HepG2 (cell line): Measurements from ENCODE around the gene TPGS1. TPM values are rescaled to one million over a fixed set of nuclear protein-coding genes. Genes with fewer than 3 reads are reported as not detected.
A peak's percentile ranks its signal among the peaks of the same experiment; 100 is the strongest.

Experiments
- ADNP ChIP-seq: sonication (generic); formaldehyde crosslinking; IDR thresholded peaks from 2 replicates; pipeline ENCODE4 v1.4.0; 2020; ENCODE audit warnings: missing genetic modification reagents
- ASH2L ChIP-seq: fragments of 300-600, 200-600 bp; sonication (generic); IDR thresholded peaks from 2 replicates; pipeline ENCODE4 v1.7.0; 2017; ENCODE audit warnings: low read depth, mild to moderate bottlenecking, moderate library complexity, mixed read lengths, low read length; ENCODE audit not compliant: insufficient read length
- DPF2 ChIP-seq: sonication (generic); formaldehyde crosslinking; IDR thresholded peaks from 2 replicates; pipeline ENCODE4 v1.4.0; 2020; ENCODE audit warnings: mild to moderate bottlenecking, low read depth, missing genetic modification reagents, borderline replicate concordance
- ELF3 ChIP-seq: IDR thresholded peaks from 2 replicates; pipeline ENCODE4 v1.6.1; 2016; ENCODE audit warnings: missing genetic modification reagents, missing compliant biosample characterization
- ETV6 ChIP-seq: sonication (generic); formaldehyde crosslinking; conservative IDR thresholded peaks from 2 replicates; pipeline ENCODE4 v1.4.0; 2020; ENCODE audit warnings: missing genetic modification reagents
- FOXA3 ChIP-seq: IDR thresholded peaks from 2 replicates; pipeline ENCODE4 v1.6.1; 2016; ENCODE audit warnings: missing genetic modification reagents, missing compliant biosample characterization
- GATA4 ChIP-seq: sonication (generic); IDR thresholded peaks from 2 replicates; pipeline ENCODE4 v1.6.1; 2016; ENCODE audit warnings: antibody characterized with exemption, low read depth, borderline replicate concordance
- KAT8 ChIP-seq: IDR thresholded peaks from 2 replicates; pipeline ENCODE4 v1.6.1; 2016; ENCODE audit warnings: missing genetic modification reagents, missing compliant biosample characterization
- MATR3 ChIP-seq: sonication (generic); formaldehyde crosslinking; IDR thresholded peaks from 2 replicates; pipeline ENCODE4 v1.4.0; 2020; ENCODE audit warnings: missing genetic modification reagents
- MYNN ChIP-seq: sonication (generic); formaldehyde crosslinking; IDR thresholded peaks from 2 replicates; pipeline ENCODE4 v1.4.0; 2020; ENCODE audit warnings: mild to moderate bottlenecking, low read depth, missing genetic modification reagents
- NR2F2 ChIP-seq: IDR thresholded peaks from 2 replicates; pipeline ENCODE4 v1.6.1; 2012; ENCODE audit warnings: low read depth, inconsistent platforms, borderline replicate concordance
- PTBP1 ChIP-seq: fragments of 200-400 bp; formaldehyde crosslinking; IDR thresholded peaks from 2 replicates; pipeline ENCODE4 v1.6.1; 2018; ENCODE audit warnings: low read length, low read depth; ENCODE audit not compliant: poor library complexity, severe bottlenecking
- SAP130 ChIP-seq: IDR thresholded peaks from 2 replicates; pipeline ENCODE4 v1.6.1; 2016; ENCODE audit warnings: low read depth
- SIN3A ChIP-seq: IDR thresholded peaks from 2 replicates; pipeline ENCODE4 v1.6.1; 2011; ENCODE audit warnings: low read depth, mild to moderate bottlenecking, control low read depth, low read length, borderline replicate concordance
- SMAD3 ChIP-seq: sonication (generic); formaldehyde crosslinking; IDR thresholded peaks from 2 replicates; pipeline ENCODE4 v1.4.0; 2020; ENCODE audit warnings: missing genetic modification reagents
- THYN1 ChIP-seq: sonication (generic); formaldehyde crosslinking; IDR thresholded peaks from 2 replicates; pipeline ENCODE4 v1.8.1; 2023; ENCODE audit warnings: low read depth, mild to moderate bottlenecking, moderate library complexity, missing genetic modification reagents, borderline replicate concordance
- ZBTB25 ChIP-seq: IDR thresholded peaks from 2 replicates; pipeline ENCODE4 v1.6.1; 2018; ENCODE audit warnings: missing genetic modification reagents
- ZBTB37 ChIP-seq: sonication (generic); formaldehyde crosslinking; IDR thresholded peaks from 2 replicates; pipeline ENCODE4 v1.4.0; 2020; ENCODE audit warnings: mild to moderate bottlenecking, missing genetic modification reagents
- ZFP90 ChIP-seq: sonication (generic); formaldehyde crosslinking; IDR thresholded peaks from 2 replicates; pipeline ENCODE4 v1.8.0; 2022; ENCODE audit warnings: missing genetic modification reagents, mild to moderate bottlenecking, inconsistent platforms, borderline replicate concordance
- ZNF432 ChIP-seq: sonication (generic); formaldehyde crosslinking; IDR thresholded peaks from 2 replicates; pipeline ENCODE4 v1.5.0; 2020; ENCODE audit warnings: missing genetic modification reagents, mild to moderate bottlenecking, borderline replicate concordance
- ZNF468 ChIP-seq: sonication (generic); formaldehyde crosslinking; IDR thresholded peaks from 2 replicates; pipeline ENCODE4 v1.8.0; 2022; ENCODE audit warnings: mild to moderate bottlenecking, moderate library complexity, missing genetic modification reagents
- ZNF549 ChIP-seq: sonication (generic); formaldehyde crosslinking; IDR thresholded peaks from 2 replicates; pipeline ENCODE4 v1.5.0; 2020; ENCODE audit warnings: missing genetic modification reagents
- ZNF644 ChIP-seq: IDR thresholded peaks from 2 replicates; pipeline ENCODE4 v1.6.1; 2016; ENCODE audit warnings: low read depth
- ZNF724P ChIP-seq: sonication (generic); formaldehyde crosslinking; IDR thresholded peaks from 2 replicates; pipeline ENCODE4 v1.8.0; 2022; ENCODE audit warnings: missing genetic modification reagents, borderline replicate concordance
- ZNF777 ChIP-seq: sonication (generic); formaldehyde crosslinking; IDR thresholded peaks from 2 replicates; pipeline ENCODE4 v1.4.0; 2020; ENCODE audit warnings: missing genetic modification reagents
- ZNF788 ChIP-seq: sonication (generic); formaldehyde crosslinking; IDR thresholded peaks from 2 replicates; pipeline ENCODE4 v1.5.0; 2020; ENCODE audit warnings: mild to moderate bottlenecking, missing genetic modification reagents, borderline replicate concordance
- ZSCAN30 ChIP-seq: sonication (generic); formaldehyde crosslinking; IDR thresholded peaks from 2 replicates; pipeline ENCODE4 v1.5.0; 2020; ENCODE audit warnings: mild to moderate bottlenecking, missing genetic modification reagents
- ZSCAN5A ChIP-seq: sonication (generic); formaldehyde crosslinking; IDR thresholded peaks from 2 replicates; pipeline ENCODE4 v1.8.0; 2022; ENCODE audit warnings: mild to moderate bottlenecking, missing genetic modification reagents, borderline replicate concordance
- ZZZ3 ChIP-seq: sonication (generic); formaldehyde crosslinking; IDR thresholded peaks from 2 replicates; pipeline ENCODE4 v1.4.0; 2020; ENCODE audit warnings: missing genetic modification reagents, mild to moderate bottlenecking, borderline replicate concordance
- polyA plus RNA-seq, 8 experiments: library from polyadenylated mRNA; depleted of rRNA in 3 of 8; stranded (reverse) in 7 of 8; unstranded in 1 of 8; fragments of >200 nt; fragmentation: Illumina TruSeq in 4 of 8; extraction: Trizol in 4 of 8; gene quantifications; 2 replicates each; pipeline versions ENCODE4 v1.2.1 to v1.2.3, GENCODE V29; 2011 to 2016; ENCODE audit warnings: low read depth in 4 of 8, missing spikeins in 1 of 8, mixed read lengths in 1 of 8; ENCODE audit not compliant: insufficient read depth in 1 of 8
- total RNA-seq, 5 experiments: library from RNA; depleted of rRNA; stranded (reverse); fragments of >200 nt; fragmentation: Illumina TruSeq; extraction: Trizol; gene quantifications; 2 replicates each; pipeline ENCODE4 v1.2.3, GENCODE V29; 2016; ENCODE audit warnings: low read depth in 1 of 5

Gene TPGS1
- total and polyA plus RNA-seq, 2 of the 13 experiments (the other 11 are each of a cell fraction or from before 2014, with no cell fraction given) = 1.1 to 6.2 TPM

GRCh38 chr19:524062-524674 is 16.9 kb downstream of the TPGS1 start (continued):
- TF ChIP-seq ZBTB37 (CRISPR knock-in tag) = 0 out of 2 replicates have a peak, but pooled peaks have one; percentile 13
- TF ChIP-seq ZBTB25 = peak; percentile 26; the same call in 1 of the 2 replicates
- TF ChIP-seq SMAD3 (CRISPR knock-in tag) = no peak
- no peak for TF ChIP-seq MYNN (CRISPR knock-in tag)
- TF ChIP-seq THYN1 (CRISPR knock-in tag) = no peak
- peak; percentile 68; the same call in 1 of the 2 replicates for TF ChIP-seq ZFP90 (CRISPR knock-in tag)
- TF ChIP-seq ZSCAN5A (CRISPR knock-in tag) = no peak
- TF ChIP-seq ZNF724P (CRISPR knock-in tag) = no peak
- no peak for TF ChIP-seq SIN3A
- peak; percentile 50; the same call in 1 of the 2 replicates for TF ChIP-seq DPF2 (CRISPR knock-in tag)
- 0 out of 2 replicates have a peak, but pooled peaks have one; percentile 19 for TF ChIP-seq ZNF777 (CRISPR knock-in tag)
- no peak for TF ChIP-seq ZNF644 (CRISPR knock-in tag)
- TF ChIP-seq ZNF788 (CRISPR knock-in tag) = peak; percentile 91; the same call in 1 of the 2 replicates
- no peak for TF ChIP-seq ZNF468
- TF ChIP-seq FOXA3 (CRISPR knock-in tag) = 0 out of 2 replicates have a peak, but pooled peaks have one; percentile 27
- no peak for TF ChIP-seq ZSCAN30 (CRISPR knock-in tag)
- TF ChIP-seq MATR3 (CRISPR knock-in tag) = no peak
- TF ChIP-seq KAT8 (CRISPR knock-in tag) = peak; percentile 55; the same call in 1 of the 2 replicates
- no peak for TF ChIP-seq ETV6
- TF ChIP-seq ZNF432 = no peak
- no peak for TF ChIP-seq PTBP1
- peak; percentile 78 for TF ChIP-seq SAP130 (CRISPR knock-in tag)
- no peak for TF ChIP-seq ADNP
- peak; percentile 26; the same call in 1 of the 2 replicates for TF ChIP-seq ELF3
- peak; percentile 96 for TF ChIP-seq NR2F2
- TF ChIP-seq ASH2L = no peak
- TF ChIP-seq GATA4 = no peak
- TF ChIP-seq ZNF549 = no peak
- TF ChIP-seq ZZZ3 (CRISPR knock-in tag) = 0 out of 2 replicates have a peak, but pooled peaks have one; percentile 41
